Spleen (tissue), 11 donors: ENCODE results near the gene DLG5. TPM values are rescaled to one million over a fixed set of nuclear protein-coding genes. Genes with fewer than 3 reads are reported as not detected.

Experiments
- DNase-seq: peaks from one replicate; pipeline ENCODE4 v3.0.0-alpha.2; 2020
- H3K27ac ChIP-seq, 8 donors: fragments of 200-600 bp; sonication (generic) in 7 of 8; 1 replicate in 4 of 8; 2 replicates in 4 of 8; pipeline versions ENCODE4 v1.5.0 to v1.8.0; 2016 to 2021; ENCODE audit warnings: inconsistent platforms in 4 of 8, mild to moderate bottlenecking in 4 of 8, moderate library complexity in 1 of 8
- H3K27me3 ChIP-seq, 7 donors: fragments of 200-600 bp; sonication (generic) in 6 of 7; replicated peaks in 1 of 7; 1 replicate in 4 of 7; 2 replicates in 3 of 7; pipeline versions ENCODE4 v1.5.0 to v1.8.0; 2016 to 2021; ENCODE audit warnings: inconsistent platforms in 3 of 7, mild to moderate bottlenecking in 1 of 7
- H3K36me3 ChIP-seq, 6 donors: fragments of 200-600 bp; sonication (generic) in 5 of 6; 1 replicate in 4 of 6; 2 replicates in 2 of 6; pipeline versions ENCODE4 v1.5.0 to v1.8.0; 2016 to 2021; ENCODE audit warnings: inconsistent platforms in 2 of 6
- H3K4me1 ChIP-seq, 6 donors: fragments of 200-600 bp; sonication (generic) in 5 of 6; 1 replicate in 3 of 6; 2 replicates in 3 of 6; pipeline versions ENCODE4 v1.5.0 to v1.8.0; 2016 to 2021; ENCODE audit warnings: inconsistent platforms in 3 of 6
- H3K4me3 ChIP-seq, 8 donors: fragments of 200-600 bp; sonication (generic) in 7 of 8; 1 replicate in 4 of 8; 2 replicates in 4 of 8; pipeline versions ENCODE4 v1.5.0 to v1.8.0; 2016 to 2021; ENCODE audit warnings: inconsistent platforms in 4 of 8, mild to moderate bottlenecking in 4 of 8, moderate library complexity in 2 of 8
- H3K9me3 ChIP-seq, 8 donors: fragments of 200-600 bp; sonication (generic) in 7 of 8; 1 replicate in 4 of 8; 2 replicates in 4 of 8; pipeline versions ENCODE4 v1.5.0 to v1.8.0; 2016 to 2021; ENCODE audit warnings: inconsistent platforms in 4 of 8
- POLR2A ChIP-seq, 3 donors: fragments of 450-650 bp; IDR thresholded peaks; one replicate each; pipeline ENCODE4 v1.5.1; 2017; ENCODE audit warnings: antibody characterized with exemption in 3 of 3, mild to moderate bottlenecking in 1 of 3
- POLR2AphosphoS5 ChIP-seq, 3 donors: sonication (generic); formaldehyde crosslinking; IDR thresholded peaks; one replicate each; pipeline ENCODE4 v1.5.1; 2017; ENCODE audit warnings: antibody characterized with exemption in 3 of 3
- WGBS, 5 donors: extraction: QIAGEN DNeasy Blood & Tissue Kit in 3 of 5; methylation state at CpG; one replicate each; pipeline versions ENCODE4 v1.1.5 to v1.1.7; 2013 to 2018; 5-methylcytosine and 5-hydroxymethylcytosine counted together
- intact Hi-C: fragments of 100-400 bp; cut with DNase I; formaldehyde crosslinking; loops from one replicate; pipeline ENCODE4 v1.15.0; 2023; ENCODE audit warnings: low total_unique reads
- polyA plus RNA-seq, 3 donors: library from polyadenylated mRNA; stranded (reverse); fragments of 200-250 nt; gene quantifications; one replicate each; pipeline ENCODE4 v1.2.1, GENCODE V29; 2013
- total RNA-seq, 7 donors: library from RNA; depleted of rRNA in 3 of 7; stranded (reverse); fragments of >200 nt in 3 of 7; fragmentation: NEBNext Ultra II Directional in 4 of 7; extraction: Animal tissue kit (Norgen Biotek cat#: 25700) in 4 of 7; gene quantifications; one replicate each; pipeline versions ENCODE4 v1.1.0 to v1.2.1, GENCODE V29; 2016 to 2021
- TF ChIP-seq, protein P1 (sequence below), 11 experiments: fragments of 200-600 bp in 7 of 11; fragments of 450-650 bp in 4 of 11; sonication (generic) in 4 of 11; IDR thresholded peaks in 8 of 11; conservative IDR thresholded peaks in 3 of 11; 1 replicate in 7 of 11; 2 replicates in 4 of 11; pipeline versions ENCODE4 v1.4.0 to v1.8.0; 2016 to 2021; ENCODE audit warnings: antibody characterized with exemption in 11 of 11, inconsistent platforms in 4 of 11, mild to moderate bottlenecking in 1 of 11
- donor health status: healthy with polysubstance abuse.
- donor health status: DM: no; HTN: no; CAD: no; lungs with moderate emphysema.
- donor health status: DM: no; HTN: no; CAD: no.
- donor health status: Bipolar disorder and iron deficiency.
- donor health status: healthy.
- donor health status: DM: no; HTN: no; CAD: no.
- donor health status: DM: yes; HTN: yes; CAD: no.

DLG5 gene
- total and polyA plus RNA-seq, 10 donors = 2.0 to 14.4 (median 8.8) TPM

DNA sequence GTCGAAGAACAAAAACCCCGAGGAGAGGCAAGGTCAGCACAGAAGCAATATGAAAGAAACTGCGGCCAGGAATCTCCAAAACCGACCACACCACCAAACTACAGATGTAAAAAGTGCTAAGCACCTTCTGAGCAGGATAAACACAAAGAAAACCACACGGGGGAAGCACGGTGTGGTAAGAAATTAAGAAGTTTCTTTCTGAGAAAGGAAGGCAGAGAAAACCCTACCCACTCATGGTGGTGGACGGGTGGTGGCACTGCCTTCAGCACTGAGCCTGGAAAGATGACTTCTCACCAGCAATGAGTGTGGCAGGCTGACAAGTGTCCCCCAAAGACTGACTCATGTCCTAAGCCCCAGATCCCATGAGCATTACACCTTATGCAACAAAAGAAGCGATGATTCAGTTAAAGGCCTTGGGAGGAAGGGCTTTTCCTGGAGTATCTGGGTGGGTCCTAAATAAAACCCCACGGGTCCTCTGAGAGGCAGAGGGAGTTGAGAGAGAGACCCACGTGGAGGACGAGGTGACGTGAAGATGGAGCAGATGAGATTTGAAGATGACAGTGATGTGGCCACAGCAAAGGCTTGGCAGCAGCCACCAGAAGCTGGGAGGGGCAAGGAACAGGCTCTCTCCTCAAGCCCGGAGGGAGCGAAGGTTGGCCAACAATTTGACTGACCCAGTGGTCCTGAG lies 124.9 kb downstream of the DLG5 start:
- no peaks in the 10 kb centered on the region for H3K27me3 ChIP-seq
- no peak overlapping the region for H3K4me3 ChIP-seq
- DNase-seq = peak; percentile 33
- H3K4me1 ChIP-seq = no peaks in the 10 kb centered on the region
- no peak overlapping the region for H3K27ac ChIP-seq
- intact Hi-C loops = no loop called here
- TF ChIP-seq, protein P1, sequence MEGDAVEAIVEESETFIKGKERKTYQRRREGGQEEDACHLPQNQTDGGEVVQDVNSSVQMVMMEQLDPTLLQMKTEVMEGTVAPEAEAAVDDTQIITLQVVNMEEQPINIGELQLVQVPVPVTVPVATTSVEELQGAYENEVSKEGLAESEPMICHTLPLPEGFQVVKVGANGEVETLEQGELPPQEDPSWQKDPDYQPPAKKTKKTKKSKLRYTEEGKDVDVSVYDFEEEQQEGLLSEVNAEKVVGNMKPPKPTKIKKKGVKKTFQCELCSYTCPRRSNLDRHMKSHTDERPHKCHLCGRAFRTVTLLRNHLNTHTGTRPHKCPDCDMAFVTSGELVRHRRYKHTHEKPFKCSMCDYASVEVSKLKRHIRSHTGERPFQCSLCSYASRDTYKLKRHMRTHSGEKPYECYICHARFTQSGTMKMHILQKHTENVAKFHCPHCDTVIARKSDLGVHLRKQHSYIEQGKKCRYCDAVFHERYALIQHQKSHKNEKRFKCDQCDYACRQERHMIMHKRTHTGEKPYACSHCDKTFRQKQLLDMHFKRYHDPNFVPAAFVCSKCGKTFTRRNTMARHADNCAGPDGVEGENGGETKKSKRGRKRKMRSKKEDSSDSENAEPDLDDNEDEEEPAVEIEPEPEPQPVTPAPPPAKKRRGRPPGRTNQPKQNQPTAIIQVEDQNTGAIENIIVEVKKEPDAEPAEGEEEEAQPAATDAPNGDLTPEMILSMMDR (IDR thresholded peaks at IDR 0.05 in 8 of 11, conservative IDR thresholded peaks at IDR 0.05 in 3 of 11) = no peak
- TF ChIP-seq POLR2AphosphoS5 (IDR thresholded peaks at IDR 0.05) (no peak), POLR2A (IDR thresholded peaks at IDR 0.05) (no peak)
- 70 to 78% (median 75%) methylated on average over 14 of the region's 14 CpGs for WGBS, 5 donors
- H3K36me3 ChIP-seq = peaks cover 0 to 83% (median 8%) of the 10 kb centered on the region in 6 donors
- no peaks in the 10 kb centered on the region for H3K9me3 ChIP-seq

DNA sequence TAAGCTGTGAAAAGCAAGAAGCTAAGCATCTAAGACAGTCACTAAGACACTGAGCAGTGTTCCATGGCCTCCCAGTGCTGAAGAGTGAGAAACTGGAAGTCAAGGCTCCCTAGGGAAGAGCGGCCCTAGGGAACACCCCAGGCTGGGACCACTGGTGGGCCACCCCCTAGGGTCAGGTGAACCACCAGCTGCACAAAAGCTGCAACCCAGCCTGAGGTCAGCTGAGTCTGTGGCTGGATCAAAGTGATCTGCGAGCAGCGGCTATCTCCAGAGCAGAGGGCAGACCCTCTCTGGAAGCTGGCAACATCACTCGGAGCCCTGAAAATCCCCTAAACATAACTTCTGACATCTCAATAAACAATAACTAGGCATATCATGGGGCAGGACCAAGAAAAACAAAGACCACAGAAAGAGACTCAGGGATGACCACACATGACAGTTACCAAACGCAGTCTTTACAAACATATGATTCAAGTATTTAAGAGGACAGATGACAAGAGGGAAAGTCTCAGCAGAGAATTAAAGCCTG lies 125.8 kb downstream of the DLG5 start:
- H3K4me1 ChIP-seq = no peaks in the 10 kb centered on the region
- no peaks in the 10 kb centered on the region for H3K9me3 ChIP-seq
- no peak for TF ChIP-seq POLR2A (IDR thresholded peaks at IDR 0.05)
- TF ChIP-seq POLR2AphosphoS5 (IDR thresholded peaks at IDR 0.05) = no peak
- TF ChIP-seq, protein P1 (IDR thresholded peaks at IDR 0.05 in 8 of 11, conservative IDR thresholded peaks at IDR 0.05 in 3 of 11) = no peak
- H3K4me3 ChIP-seq = no peak overlapping the region
- 75 to 94% (median 91%) methylated on average over 5 of the region's 5 CpGs for WGBS, 5 donors
- peak; percentile 35 for DNase-seq
- no peaks in the 10 kb centered on the region for H3K27me3 ChIP-seq
- intact Hi-C loops = no loop called here
- H3K36me3 ChIP-seq = peaks cover 0 to 83% (median 7%) of the 10 kb centered on the region in 6 donors
- no peak overlapping the region for H3K27ac ChIP-seq

DNA sequence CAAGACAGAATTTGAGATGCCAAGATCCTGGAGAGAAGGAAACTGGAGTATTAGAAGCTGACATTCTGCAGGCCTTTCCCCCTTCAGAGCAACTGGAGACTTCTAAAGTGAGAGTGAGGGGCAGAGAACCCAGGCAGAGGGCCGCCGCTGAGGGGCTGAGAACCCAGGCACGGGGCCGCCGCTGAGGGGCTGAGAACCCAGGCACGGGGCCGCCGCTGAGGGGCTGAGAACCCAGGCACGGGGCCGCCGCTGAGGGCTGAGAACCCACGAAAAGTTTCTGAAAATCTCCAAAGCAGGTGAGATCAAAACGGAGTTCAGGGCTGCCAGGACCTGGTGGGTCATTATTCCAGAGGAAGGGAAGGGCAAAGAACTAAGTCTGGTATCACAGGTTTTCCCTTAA lies 126.2 kb downstream of the DLG5 start:
- Histone ChIP-seq H3K4me3 (no peak overlapping the region), H3K4me1 (no peaks in the 10 kb centered on the region), H3K9me3 (no peaks in the 10 kb centered on the region), H3K36me3 (peaks cover 0 to 83% (median 3%) of the 10 kb centered on the region in 6 donors), H3K27me3 (no peaks in the 10 kb centered on the region), H3K27ac (no peak overlapping the region)
- peak; percentile 34 for DNase-seq
- WGBS, 5 donors = 89 to 97% (median 94%) methylated on average over 13 of the region's 13 CpGs
- TF ChIP-seq POLR2AphosphoS5 (IDR thresholded peaks at IDR 0.05) (no peak), POLR2A (IDR thresholded peaks at IDR 0.05) (no peak)
- TF ChIP-seq, protein P1 (IDR thresholded peaks at IDR 0.05 in 8 of 11, conservative IDR thresholded peaks at IDR 0.05 in 3 of 11) = no peak
- intact Hi-C loops = no loop called here

DNA sequence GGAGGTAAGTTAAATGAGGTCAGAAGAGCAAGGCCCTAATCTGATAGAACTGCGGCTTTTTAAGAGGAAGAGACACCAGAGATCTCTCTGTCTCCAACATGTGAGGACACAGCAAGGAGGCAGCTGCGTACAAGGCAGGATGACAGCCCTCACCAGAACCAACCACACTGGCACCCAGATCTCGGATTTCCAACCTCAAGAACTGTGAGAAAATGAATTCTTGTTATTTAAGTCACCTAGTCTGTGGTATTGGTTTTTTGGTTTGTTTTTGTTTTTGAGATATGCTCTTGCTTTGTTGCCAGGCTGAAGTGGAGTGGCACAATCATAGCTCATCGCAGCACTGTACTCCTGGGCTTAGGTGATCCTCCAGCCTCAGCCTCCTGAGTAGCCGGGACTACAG lies 127.2 kb downstream of the DLG5 start:
- H3K36me3 ChIP-seq = peaks cover 0 to 83% (median 2%) of the 10 kb centered on the region in 6 donors
- intact Hi-C loops = no loop called here

More for the DNA sequence above, 127.2 kb downstream of the DLG5 start:
- Histone ChIP-seq H3K27me3 (no peaks in the 10 kb centered on the region), H3K4me1 (no peaks in the 10 kb centered on the region), H3K4me3 (no peak overlapping the region), H3K9me3 (no peaks in the 10 kb centered on the region), H3K27ac (no peak overlapping the region)
- no peak for DNase-seq
- WGBS, 5 donors = 84 to 94% (median 88%) methylated on average over 5 of the region's 5 CpGs
- TF ChIP-seq, protein P1 (IDR thresholded peaks at IDR 0.05 in 8 of 11, conservative IDR thresholded peaks at IDR 0.05 in 3 of 11) = no peak
- TF ChIP-seq POLR2AphosphoS5 (IDR thresholded peaks at IDR 0.05) (no peak), POLR2A (IDR thresholded peaks at IDR 0.05) (no peak)
